Measurements from ENCODE around the gene C1orf87.

- TF ChIP-seq GATA3 (IDR thresholded peaks at IDR 0.05; ENCODE audit: low read depth, low read length) (no peak), GATA2 (IDR thresholded peaks at IDR 0.05; ENCODE audit: low read depth, low read length) (no peak)
Measured at GRCh38 chr1:60103186-60103585, 29.6 kb upstream of the C1orf87 start.

All from SH-SY5Y (cell line).